ENCODE data around the gene SCAF8. TPM values are rescaled to one million over a fixed set of nuclear protein-coding genes. Genes with fewer than 3 reads are reported as not detected.

The SCAF8 gene
- total and polyA plus RNA-seq, 2 experiments from 2014 or later: 18.9 to 42.0 TPM

DNA sequence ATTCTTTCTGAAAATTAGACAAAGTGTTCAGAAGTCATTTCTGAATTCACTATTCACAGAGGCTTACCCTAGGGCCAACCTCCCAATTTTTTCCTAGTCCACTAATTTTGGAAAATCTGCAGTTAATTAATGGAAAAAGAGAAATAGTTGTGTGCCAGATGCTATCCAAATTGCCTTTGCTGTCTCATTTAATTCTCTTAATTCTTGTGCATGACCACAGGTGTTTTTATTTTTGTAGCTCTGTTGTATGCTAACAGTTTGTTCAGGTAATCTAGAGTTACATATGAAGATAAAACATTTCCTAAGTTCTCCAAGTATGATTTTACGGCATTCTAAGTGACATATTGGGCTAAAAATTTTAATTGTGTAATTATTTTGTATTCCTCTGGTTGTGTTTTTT lies 96.8 kb downstream of the SCAF8 start:
- no peak for DNase-seq (ENCODE audit: low read depth in 1 of 2, low spot score in 1 of 2)
- H3K4me3 ChIP-seq: no peak overlapping the region
- H3K4me1 ChIP-seq (ENCODE audit: low read depth): no peaks in the 10 kb centered on the region
- H3K36me3 ChIP-seq: peaks cover 60% of the 10 kb centered on the region
- H3K27me3 ChIP-seq: no peaks in the 10 kb centered on the region
- H3K9me3 ChIP-seq (ENCODE audit: low read depth): no peaks in the 10 kb centered on the region
- TF ChIP-seq, protein P1, sequence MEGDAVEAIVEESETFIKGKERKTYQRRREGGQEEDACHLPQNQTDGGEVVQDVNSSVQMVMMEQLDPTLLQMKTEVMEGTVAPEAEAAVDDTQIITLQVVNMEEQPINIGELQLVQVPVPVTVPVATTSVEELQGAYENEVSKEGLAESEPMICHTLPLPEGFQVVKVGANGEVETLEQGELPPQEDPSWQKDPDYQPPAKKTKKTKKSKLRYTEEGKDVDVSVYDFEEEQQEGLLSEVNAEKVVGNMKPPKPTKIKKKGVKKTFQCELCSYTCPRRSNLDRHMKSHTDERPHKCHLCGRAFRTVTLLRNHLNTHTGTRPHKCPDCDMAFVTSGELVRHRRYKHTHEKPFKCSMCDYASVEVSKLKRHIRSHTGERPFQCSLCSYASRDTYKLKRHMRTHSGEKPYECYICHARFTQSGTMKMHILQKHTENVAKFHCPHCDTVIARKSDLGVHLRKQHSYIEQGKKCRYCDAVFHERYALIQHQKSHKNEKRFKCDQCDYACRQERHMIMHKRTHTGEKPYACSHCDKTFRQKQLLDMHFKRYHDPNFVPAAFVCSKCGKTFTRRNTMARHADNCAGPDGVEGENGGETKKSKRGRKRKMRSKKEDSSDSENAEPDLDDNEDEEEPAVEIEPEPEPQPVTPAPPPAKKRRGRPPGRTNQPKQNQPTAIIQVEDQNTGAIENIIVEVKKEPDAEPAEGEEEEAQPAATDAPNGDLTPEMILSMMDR (IDR thresholded peaks at IDR 0.05; ENCODE audit: low read depth, low read length): no peak
- H3K27ac ChIP-seq: no peak overlapping the region

DNA sequence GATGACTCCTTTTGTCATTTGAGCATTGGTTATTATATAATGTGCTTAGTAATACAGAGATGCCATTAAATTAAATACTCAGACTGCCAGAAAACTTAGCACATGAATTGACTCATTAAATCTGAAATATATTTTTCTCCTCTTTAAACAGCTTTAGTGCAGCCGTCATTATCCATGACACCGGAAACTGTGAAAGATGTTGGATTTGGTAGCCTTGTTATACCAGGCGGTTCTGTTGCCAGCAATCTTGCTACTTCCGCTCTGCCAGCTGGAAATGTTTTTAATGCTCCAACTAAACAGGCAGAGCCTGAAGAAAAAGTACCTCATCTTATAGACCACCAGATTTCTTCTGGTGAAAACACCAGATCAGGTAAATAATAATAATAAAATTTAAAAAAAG lies 97.6 kb downstream of the SCAF8 start:
- Histone ChIP-seq H3K27ac (no peak overlapping the region), H3K27me3 (no peaks in the 10 kb centered on the region), H3K4me3 (no peak overlapping the region), H3K9me3 (ENCODE audit: low read depth) (no peaks in the 10 kb centered on the region), H3K36me3 (peaks cover 55% of the 10 kb centered on the region), H3K4me1 (ENCODE audit: low read depth) (no peaks in the 10 kb centered on the region)
- TF ChIP-seq, protein P1 (IDR thresholded peaks at IDR 0.05; ENCODE audit: low read depth, low read length): no peak
- no peak for DNase-seq (ENCODE audit: low read depth in 1 of 2, low spot score in 1 of 2)

DNA sequence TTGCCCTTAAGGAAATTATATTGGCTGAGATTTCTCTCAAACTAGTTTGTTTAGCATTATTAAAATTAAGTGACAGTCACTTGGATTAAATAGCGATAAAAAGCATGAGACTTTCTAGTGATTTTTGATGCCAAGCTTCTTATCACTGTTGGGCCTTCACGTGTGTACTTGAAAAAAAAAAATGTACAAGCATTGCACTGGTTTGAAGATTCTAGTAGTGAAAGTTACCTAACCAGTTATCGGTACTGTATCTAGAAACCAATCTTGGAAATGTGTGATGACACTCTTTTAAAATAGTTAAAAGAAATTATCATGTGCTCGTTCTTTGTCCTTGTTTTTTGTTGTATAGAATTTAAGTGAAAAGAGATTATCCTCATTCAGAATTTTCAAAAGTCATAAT lies 102.1 kb downstream of the SCAF8 start:
- H3K27ac ChIP-seq: no peak overlapping the region
- TF ChIP-seq, protein P1 (IDR thresholded peaks at IDR 0.05; ENCODE audit: low read depth, low read length): no peak

DNA sequence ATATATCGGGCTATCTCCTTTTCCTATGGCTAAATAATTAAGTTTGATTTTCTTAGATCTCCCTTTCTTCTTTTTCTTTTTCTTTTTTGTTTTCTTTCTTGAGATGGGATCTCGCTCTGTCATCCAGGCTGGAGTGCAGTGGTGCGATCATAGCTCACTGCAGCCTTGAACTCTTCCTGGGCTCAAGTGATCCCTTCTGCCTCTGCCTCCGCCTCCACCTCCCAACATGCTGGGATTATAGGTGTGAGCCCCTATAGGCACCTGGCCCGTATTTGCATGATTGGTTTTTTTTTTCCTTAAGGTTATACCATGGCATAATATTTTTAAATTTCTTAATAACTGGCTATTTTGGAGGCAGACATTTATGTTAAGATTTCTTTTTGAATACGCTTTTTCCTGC lies 106.3 kb downstream of the SCAF8 start:
- no peaks in the 10 kb centered on the region for H3K9me3 ChIP-seq (ENCODE audit: low read depth)
- H3K4me1 ChIP-seq (ENCODE audit: low read depth): no peaks in the 10 kb centered on the region
- no peaks in the 10 kb centered on the region for H3K36me3 ChIP-seq
- H3K27ac ChIP-seq: no peak overlapping the region
- TF ChIP-seq, protein P1 (IDR thresholded peaks at IDR 0.05; ENCODE audit: low read depth, low read length): no peak
- H3K27me3 ChIP-seq: no peaks in the 10 kb centered on the region
- no peak overlapping the region for H3K4me3 ChIP-seq
- DNase-seq (ENCODE audit: low read depth in 1 of 2, low spot score in 1 of 2): no peak

More for the DNA sequence above, 102.1 kb downstream of the SCAF8 start:
- Histone ChIP-seq H3K27me3 (no peaks in the 10 kb centered on the region), H3K4me1 (ENCODE audit: low read depth) (no peaks in the 10 kb centered on the region), H3K4me3 (no peak overlapping the region), H3K36me3 (peaks cover 30% of the 10 kb centered on the region), H3K9me3 (ENCODE audit: low read depth) (no peaks in the 10 kb centered on the region)
- DNase-seq (ENCODE audit: low read depth in 1 of 2, low spot score in 1 of 2): no peak

DNA sequence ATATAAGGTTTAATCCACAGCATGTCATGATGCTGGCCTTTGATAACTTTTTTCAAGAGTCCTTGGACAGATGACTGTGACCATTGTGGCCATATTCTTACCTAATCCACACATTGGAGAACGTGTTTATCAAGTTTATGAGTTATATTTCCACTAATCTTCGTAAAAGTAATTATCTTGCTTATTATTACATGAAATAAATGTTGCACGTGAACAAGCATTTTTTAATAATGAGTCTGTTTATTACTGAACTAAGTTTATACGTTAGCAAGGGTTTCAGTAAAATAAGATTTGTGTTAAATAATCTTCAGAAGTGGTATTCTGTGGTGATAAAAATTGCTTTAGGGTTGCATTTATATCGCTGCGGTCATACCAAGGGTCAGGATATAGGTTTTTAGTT lies 107.1 kb downstream of the SCAF8 start:
- Histone ChIP-seq H3K4me1 (ENCODE audit: low read depth) (no peaks in the 10 kb centered on the region), H3K4me3 (no peak overlapping the region), H3K27me3 (no peaks in the 10 kb centered on the region), H3K9me3 (ENCODE audit: low read depth) (no peaks in the 10 kb centered on the region), H3K36me3 (no peaks in the 10 kb centered on the region), H3K27ac (no peak overlapping the region)
- TF ChIP-seq, protein P1 (IDR thresholded peaks at IDR 0.05; ENCODE audit: low read depth, low read length): no peak
- DNase-seq (ENCODE audit: low read depth in 1 of 2, low spot score in 1 of 2): no peak

DNA sequence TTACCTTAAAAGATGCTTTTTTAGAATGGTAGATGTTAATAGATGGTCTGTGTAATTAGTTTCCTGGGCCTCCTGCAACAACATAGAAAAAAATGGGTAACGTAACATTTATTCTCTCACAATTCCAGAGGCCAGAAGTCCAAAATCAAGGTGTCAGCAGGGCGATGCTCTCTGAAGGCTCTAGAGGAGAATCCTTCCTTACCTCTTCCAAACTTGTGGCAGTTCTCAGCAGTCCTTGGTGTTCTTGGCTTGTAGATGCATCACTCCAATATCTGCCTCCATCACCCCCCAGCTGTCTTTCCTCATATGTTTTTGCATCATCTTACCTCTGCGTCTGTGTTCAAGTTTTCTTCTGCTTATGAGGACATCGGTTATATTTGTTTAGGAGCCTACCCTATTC lies 107.9 kb downstream of the SCAF8 start:
- no peak overlapping the region for H3K27ac ChIP-seq
- no peak overlapping the region for H3K4me3 ChIP-seq
- H3K4me1 ChIP-seq (ENCODE audit: low read depth): no peaks in the 10 kb centered on the region
- H3K36me3 ChIP-seq: no peaks in the 10 kb centered on the region
- no peaks in the 10 kb centered on the region for H3K27me3 ChIP-seq
- H3K9me3 ChIP-seq (ENCODE audit: low read depth): no peaks in the 10 kb centered on the region
- TF ChIP-seq, protein P1 (IDR thresholded peaks at IDR 0.05; ENCODE audit: low read depth, low read length): no peak
- DNase-seq (ENCODE audit: low read depth in 1 of 2, low spot score in 1 of 2): no peak

Data from cardiac muscle cell (in vitro differentiated cells and primary cell).